BLaER1 (cell line): ENCODE data around the gene MAN2A1.

Experiments
- H3K27ac ChIP-seq: shearing (Covaris generic); formaldehyde crosslinking; 2 replicates; pipeline ENCODE4 v1.8.1; 2022
- H3K27me3 ChIP-seq: shearing (Covaris generic); formaldehyde crosslinking; 2 replicates; pipeline ENCODE4 v1.8.1; 2022
- H3K36me3 ChIP-seq: shearing (Covaris generic); formaldehyde crosslinking; 2 replicates; pipeline ENCODE4 v1.8.1; 2022
- H3K4me1 ChIP-seq: shearing (Covaris generic); formaldehyde crosslinking; 2 replicates; pipeline ENCODE4 v1.8.1; 2022
- H3K4me2 ChIP-seq: shearing (Covaris generic); formaldehyde crosslinking; 2 replicates; pipeline ENCODE4 v1.8.1; 2022
- H3K4me3 ChIP-seq: shearing (Covaris generic); formaldehyde crosslinking; 2 replicates; pipeline ENCODE4 v1.8.1; 2022
- H3K9ac ChIP-seq: shearing (Covaris generic); formaldehyde crosslinking; 2 replicates; pipeline ENCODE4 v1.8.1; 2022
- H3K9me3 ChIP-seq: shearing (Covaris generic); formaldehyde crosslinking; 2 replicates; pipeline ENCODE4 v1.8.1; 2022
- H4K20me1 ChIP-seq: shearing (Covaris generic); formaldehyde crosslinking; 2 replicates; pipeline ENCODE4 v1.8.1; 2022
- Cebpa-rat ChIP-seq: shearing (Covaris generic); IDR thresholded peaks from 2 replicates; pipeline ENCODE4 v1.8.1; 2022

Gene MAN2A1

GRCh38 chr5:109703829-109704228 is 14.1 kb downstream of the MAN2A1 start:
- Histone ChIP-seq H3K4me2 (no peak overlapping the region), H3K36me3 (peaks cover 42% of the 10 kb centered on the region), H3K9me3 (0 out of 2 replicates have a peak, but pooled peaks cover under 1% of the 10 kb centered on the region), H4K20me1 (peaks cover 56% of the 10 kb centered on the region), H3K27ac (no peak overlapping the region), H3K9ac (no peak overlapping the region), H3K27me3 (no peaks in the 10 kb centered on the region), H3K4me1 (peaks cover 14% of the 10 kb centered on the region), H3K4me3 (no peak overlapping the region)
- TF ChIP-seq Cebpa-rat, result no peak

DNA sequence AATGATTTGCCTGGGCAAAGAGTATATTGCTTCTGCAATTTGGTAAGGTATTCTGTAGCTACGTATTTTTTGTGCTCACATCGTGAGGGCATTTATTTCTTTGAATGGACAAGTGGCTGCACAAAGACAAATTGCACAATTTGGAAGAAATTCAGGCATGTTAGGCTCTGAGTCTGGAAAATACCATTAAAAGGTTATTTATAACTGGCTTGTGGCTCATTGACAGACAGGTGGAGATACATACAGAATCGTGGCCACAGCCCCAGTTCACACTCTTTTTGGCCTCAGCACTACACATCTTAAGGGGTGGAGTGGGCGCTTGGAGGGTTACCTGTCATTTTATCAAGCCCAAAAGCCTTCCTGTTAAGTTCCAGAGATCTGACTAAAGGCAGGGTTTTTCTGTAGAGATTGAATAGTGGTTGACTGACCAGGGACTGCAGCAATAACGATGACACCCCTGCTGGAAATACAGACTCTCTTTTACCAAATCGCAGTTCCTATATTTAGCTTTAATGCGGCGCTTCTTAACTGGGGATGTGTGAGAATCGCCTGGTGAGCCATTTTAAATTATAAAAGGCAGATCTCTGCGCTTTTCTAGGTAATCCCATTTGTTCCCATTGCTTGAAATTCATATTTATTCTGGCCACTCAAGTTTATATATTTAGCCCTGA is 14.7 kb downstream of the MAN2A1 start:
- H3K36me3 ChIP-seq, result peaks cover 43% of the 10 kb centered on the region
- H3K4me3 ChIP-seq, result no peak overlapping the region
- peaks cover 62% of the 10 kb centered on the region for H4K20me1 ChIP-seq
- no peak overlapping the region for H3K27ac ChIP-seq
- no peak overlapping the region for H3K4me2 ChIP-seq
- H3K27me3 ChIP-seq, result no peaks in the 10 kb centered on the region
- no peak for TF ChIP-seq Cebpa-rat
- H3K4me1 ChIP-seq, result peaks cover 12% of the 10 kb centered on the region
- no peak overlapping the region for H3K9ac ChIP-seq
- peaks cover 7% of the 10 kb centered on the region; the same call in 1 of the 2 replicates for H3K9me3 ChIP-seq

GRCh38 chr5:109705596-109705995 is 15.9 kb downstream of the MAN2A1 start:
- no peak overlapping the region for H3K27ac ChIP-seq
- H3K9ac ChIP-seq, result no peak overlapping the region
- no peak overlapping the region for H3K4me2 ChIP-seq
- TF ChIP-seq Cebpa-rat, result no peak
- no peak overlapping the region for H3K4me3 ChIP-seq
- H3K9me3 ChIP-seq, result peaks cover 14% of the 10 kb centered on the region
- H3K4me1 ChIP-seq, result peaks cover under 1% of the 10 kb centered on the region
- H4K20me1 ChIP-seq, result peaks cover 66% of the 10 kb centered on the region
- no peaks in the 10 kb centered on the region for H3K27me3 ChIP-seq
- peaks cover 39% of the 10 kb centered on the region for H3K36me3 ChIP-seq

GRCh38 chr5:109706095-109706494 is 16.4 kb downstream of the MAN2A1 start:
- Histone ChIP-seq H3K4me1 (no peaks in the 10 kb centered on the region), H3K27me3 (no peaks in the 10 kb centered on the region), H3K36me3 (peaks cover 35% of the 10 kb centered on the region), H3K4me3 (no peak overlapping the region), H3K27ac (no peak overlapping the region), H3K9me3 (peaks cover 18% of the 10 kb centered on the region), H4K20me1 (peaks cover 69% of the 10 kb centered on the region), H3K4me2 (no peak overlapping the region), H3K9ac (no peak overlapping the region)
- TF ChIP-seq Cebpa-rat, result no peak

GRCh38 chr5:109707531-109707930 is 17.8 kb downstream of the MAN2A1 start:
- H3K27ac ChIP-seq, result no peak overlapping the region
- H3K27me3 ChIP-seq, result no peaks in the 10 kb centered on the region
- H3K9ac ChIP-seq, result no peak overlapping the region
- TF ChIP-seq Cebpa-rat, result no peak
- no peaks in the 10 kb centered on the region for H3K4me1 ChIP-seq
- peaks cover 82% of the 10 kb centered on the region for H4K20me1 ChIP-seq
- H3K4me3 ChIP-seq, result no peak overlapping the region
- peaks cover 18% of the 10 kb centered on the region for H3K9me3 ChIP-seq
- peaks cover 35% of the 10 kb centered on the region for H3K36me3 ChIP-seq
- no peak overlapping the region for H3K4me2 ChIP-seq

DNA sequence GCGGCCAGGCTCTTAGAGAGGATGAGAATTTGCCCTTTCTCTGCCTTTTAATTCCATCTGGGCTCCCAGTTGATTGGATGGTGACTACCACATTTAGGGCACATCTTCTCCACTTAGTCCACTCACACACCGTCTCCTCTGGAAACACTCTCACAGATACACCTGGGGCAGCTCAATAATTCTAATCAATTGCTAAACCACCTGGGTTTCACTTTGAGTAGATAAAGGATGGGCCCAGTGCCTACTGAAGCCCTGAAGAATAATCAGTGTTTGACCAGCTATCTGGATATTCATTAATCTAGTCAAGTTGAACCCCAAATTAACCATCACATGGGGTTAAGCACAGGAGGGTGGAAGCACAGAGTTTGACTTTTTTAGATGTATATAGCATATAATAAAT is 19.1 kb downstream of the MAN2A1 start:
- peaks cover 82% of the 10 kb centered on the region for H4K20me1 ChIP-seq
- no peak overlapping the region for H3K9ac ChIP-seq
- no peaks in the 10 kb centered on the region for H3K27me3 ChIP-seq
- H3K4me3 ChIP-seq, result no peak overlapping the region
- H3K36me3 ChIP-seq, result peaks cover 33% of the 10 kb centered on the region
- peaks cover 18% of the 10 kb centered on the region for H3K9me3 ChIP-seq
- H3K27ac ChIP-seq, result no peak overlapping the region
- no peak for TF ChIP-seq Cebpa-rat
- H3K4me1 ChIP-seq, result no peaks in the 10 kb centered on the region
- no peak overlapping the region for H3K4me2 ChIP-seq

- Histone ChIP-seq H3K27me3 (no peaks in the 10 kb centered on the region), H3K4me3 (no peak overlapping the region), H3K9ac (no peak overlapping the region), H3K36me3 (peaks cover 31% of the 10 kb centered on the region), H3K9me3 (peaks cover 18% of the 10 kb centered on the region), H3K4me1 (no peaks in the 10 kb centered on the region), H3K4me2 (no peak overlapping the region), H3K27ac (no peak overlapping the region), H4K20me1 (peaks cover 78% of the 10 kb centered on the region)
- no peak for TF ChIP-seq Cebpa-rat
These were observed 19.5 kb downstream of the MAN2A1 start for GRCh38 chr5:109709225-109709624.

DNA sequence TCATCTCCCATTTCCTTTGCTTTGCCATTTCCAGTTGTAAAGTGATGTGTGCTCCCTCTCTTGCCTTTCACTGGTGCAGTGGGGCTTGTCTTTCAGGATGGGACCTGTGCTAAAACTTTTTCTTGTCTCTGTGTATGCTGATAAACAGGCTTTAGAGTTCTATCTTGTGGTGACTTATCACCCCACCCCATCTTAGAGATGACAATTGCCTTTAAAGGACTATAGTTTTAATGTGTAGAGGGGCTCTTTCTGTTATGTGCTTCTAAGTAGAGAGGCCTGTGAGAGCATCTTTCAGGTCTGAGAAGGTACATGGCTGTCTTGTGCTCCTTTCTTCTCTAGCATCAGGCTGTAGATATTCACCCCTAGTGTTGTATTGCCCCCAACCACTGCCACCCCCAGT is 21.9 kb downstream of the MAN2A1 start:
- Histone ChIP-seq H3K4me1 (no peaks in the 10 kb centered on the region), H3K27me3 (no peaks in the 10 kb centered on the region), H3K4me3 (no peak overlapping the region), H3K27ac (no peak overlapping the region), H3K9ac (no peak overlapping the region), H4K20me1 (peaks cover 55% of the 10 kb centered on the region), H3K36me3 (peaks cover 37% of the 10 kb centered on the region), H3K9me3 (peaks cover 18% of the 10 kb centered on the region), H3K4me2 (no peak overlapping the region)
- no peak for TF ChIP-seq Cebpa-rat

DNA sequence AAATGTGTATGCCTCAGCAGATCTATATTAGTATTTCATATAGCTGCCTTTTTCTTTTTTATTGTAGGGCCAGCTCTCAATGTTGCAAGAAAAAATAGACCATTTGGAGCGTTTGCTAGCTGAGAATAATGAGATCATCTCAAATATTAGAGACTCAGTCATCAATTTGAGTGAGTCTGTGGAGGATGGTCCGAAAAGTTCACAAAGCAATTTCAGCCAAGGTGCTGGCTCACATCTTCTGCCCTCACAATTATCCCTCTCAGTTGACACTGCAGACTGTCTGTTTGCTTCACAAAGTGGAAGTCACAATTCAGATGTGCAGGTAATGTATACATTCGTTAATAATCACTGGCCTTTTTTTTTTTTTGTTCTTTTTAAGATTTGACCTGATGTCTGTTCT is 23.7 kb downstream of the MAN2A1 start:
- no peak overlapping the region for H3K4me2 ChIP-seq
- H3K9me3 ChIP-seq, result peaks cover 18% of the 10 kb centered on the region
- no peaks in the 10 kb centered on the region for H3K27me3 ChIP-seq
- no peak overlapping the region for H3K9ac ChIP-seq
- no peak overlapping the region for H3K4me3 ChIP-seq
- no peak overlapping the region for H3K27ac ChIP-seq
- peaks cover 38% of the 10 kb centered on the region for H3K36me3 ChIP-seq
- peaks cover 41% of the 10 kb centered on the region for H4K20me1 ChIP-seq
- no peaks in the 10 kb centered on the region for H3K4me1 ChIP-seq
- no peak for TF ChIP-seq Cebpa-rat

- no peak for TF ChIP-seq Cebpa-rat
- Histone ChIP-seq H3K4me1 (no peaks in the 10 kb centered on the region), H3K27ac (no peak overlapping the region), H3K4me2 (no peak overlapping the region), H4K20me1 (peaks cover 30% of the 10 kb centered on the region), H3K9me3 (peaks cover 9% of the 10 kb centered on the region), H3K9ac (no peak overlapping the region), H3K4me3 (no peak overlapping the region), H3K27me3 (no peaks in the 10 kb centered on the region), H3K36me3 (peaks cover 35% of the 10 kb centered on the region)
These were observed 24.9 kb downstream of the MAN2A1 start for GRCh38 chr5:109714592-109714991.

DNA sequence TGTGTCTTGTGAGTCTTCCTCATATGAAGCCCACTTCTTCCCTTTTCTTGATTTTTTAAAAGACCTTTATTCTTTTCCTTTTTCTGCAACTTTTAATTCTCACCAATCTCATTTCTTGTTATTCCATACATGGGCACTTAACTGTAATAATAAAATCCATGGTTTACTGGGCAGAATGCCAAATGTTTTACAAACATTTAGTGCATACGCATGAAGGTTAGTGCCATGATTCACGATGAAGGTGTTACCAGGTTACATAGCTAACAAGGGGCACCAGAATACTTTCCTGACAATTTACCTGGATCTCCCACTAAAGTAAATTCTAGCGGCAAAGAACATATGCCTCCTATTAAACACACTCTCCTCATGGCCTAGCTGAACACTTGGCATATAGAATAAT is 28.5 kb downstream of the MAN2A1 start:
- Histone ChIP-seq H3K9ac (no peak overlapping the region), H3K27me3 (no peaks in the 10 kb centered on the region), H3K4me3 (no peak overlapping the region), H3K36me3 (peaks cover 39% of the 10 kb centered on the region), H3K27ac (no peak overlapping the region), H4K20me1 (peaks cover 5% of the 10 kb centered on the region), H3K9me3 (no peaks in the 10 kb centered on the region), H3K4me1 (no peaks in the 10 kb centered on the region), H3K4me2 (no peak overlapping the region)
- TF ChIP-seq Cebpa-rat, result no peak
